GM21619 (cell line): ENCODE measurements around the gene PRKCA.

Source experiments
- ATAC-seq: cut with Tn5 transposase; IDR thresholded peaks from one replicate; pipeline ENCODE4 v1.9.1; 2021; ENCODE audit not compliant: unreplicated experiment

PRKCA gene

DNA sequence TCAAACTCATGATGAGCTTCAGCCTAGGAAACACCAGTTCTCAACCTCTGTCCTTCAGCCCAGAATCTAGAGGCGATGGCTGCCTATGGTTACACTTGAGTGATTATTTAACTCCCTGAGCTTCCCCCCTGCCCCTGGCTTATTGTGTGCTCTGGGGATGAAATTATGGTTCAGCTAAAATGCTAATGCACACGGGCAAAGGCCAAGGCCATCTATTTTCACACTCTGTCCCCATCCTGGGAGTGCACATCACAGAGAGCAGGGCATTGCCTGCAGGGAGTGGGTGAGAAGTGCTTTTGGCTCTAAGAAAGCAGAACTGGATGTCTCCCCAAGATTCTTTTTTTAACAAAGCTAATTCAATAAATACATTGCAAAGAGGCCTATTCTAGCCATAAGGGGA, 510.9 kb downstream of the PRKCA start:
- ATAC-seq: no peak

DNA sequence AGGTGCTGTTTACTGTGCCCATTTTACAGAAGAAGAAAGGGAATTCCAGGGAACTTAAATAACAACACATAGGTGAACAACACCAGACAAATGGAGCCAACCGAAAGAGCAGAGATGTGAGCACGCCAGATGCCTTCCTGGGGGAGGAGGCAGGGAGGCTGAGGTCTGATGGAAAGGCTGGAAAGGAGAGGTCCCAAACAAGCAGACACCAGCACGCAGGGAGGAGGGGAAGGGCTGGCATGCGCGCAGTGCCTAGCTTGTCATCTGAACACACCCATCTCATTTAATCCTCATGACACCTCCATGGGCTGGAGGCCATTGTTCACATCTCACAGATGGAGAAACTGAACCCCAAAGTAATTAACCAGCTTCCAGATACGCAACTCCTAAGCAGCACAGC, 511.6 kb downstream of the PRKCA start:
- ATAC-seq: no peak

DNA sequence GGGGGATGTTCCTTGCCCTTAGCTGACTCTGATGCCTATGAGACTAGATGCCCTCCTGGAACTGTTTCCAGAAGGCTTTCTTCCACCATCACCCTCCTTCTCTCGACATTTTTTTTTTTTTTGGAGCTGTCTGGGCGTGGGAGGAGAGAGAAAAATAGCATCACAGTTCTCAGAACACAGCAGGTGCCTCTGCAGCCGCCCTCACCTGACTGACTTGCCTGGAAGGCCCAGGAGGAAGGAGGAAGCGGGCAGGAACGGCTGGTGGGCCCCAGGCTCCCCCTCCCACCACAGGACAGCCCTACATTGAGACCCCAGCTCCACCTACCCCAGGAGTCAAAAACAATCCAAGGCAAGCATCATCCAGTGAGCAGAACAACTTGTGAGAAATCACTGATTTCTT, 512.2 kb downstream of the PRKCA start:
- ATAC-seq: no peak

DNA sequence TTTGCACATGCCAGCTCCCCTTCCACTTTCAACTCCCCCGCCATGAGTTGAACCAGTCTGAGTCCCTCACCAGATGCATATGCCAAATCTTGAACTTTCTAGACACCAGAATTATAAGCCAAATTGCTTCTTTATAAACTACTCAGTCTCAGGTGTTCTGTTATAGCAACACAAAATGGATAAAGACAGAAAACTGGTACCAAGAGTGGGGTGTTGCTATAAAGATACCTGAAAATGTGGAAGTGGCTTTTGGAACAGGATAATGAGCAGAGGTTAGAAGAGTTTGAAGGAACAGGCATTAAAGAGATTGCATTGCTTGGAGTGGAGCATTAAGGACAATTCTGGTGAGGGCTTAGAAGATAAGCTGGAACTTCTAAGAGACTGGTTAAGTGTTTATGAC, 515.3 kb downstream of the PRKCA start:
- no peak for ATAC-seq

DNA sequence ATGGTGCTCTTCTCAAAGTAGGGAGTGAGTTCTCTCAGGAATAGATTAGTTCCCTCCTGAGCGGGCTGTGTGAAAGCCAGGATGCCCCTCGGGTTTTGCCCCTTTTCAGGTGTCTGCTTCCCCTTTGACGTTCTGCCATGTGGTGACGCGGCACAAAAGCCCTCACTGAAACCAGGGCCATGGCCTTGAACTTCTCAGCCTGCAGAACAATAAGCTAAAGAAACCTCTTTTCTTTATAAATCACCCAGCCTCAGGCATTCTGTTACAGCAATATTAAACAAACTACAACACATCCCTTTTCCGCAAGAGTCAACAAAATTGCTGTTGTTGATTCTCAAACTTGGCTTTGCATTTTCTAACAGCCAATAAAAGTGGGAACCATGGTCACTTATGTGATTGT, 517.1 kb downstream of the PRKCA start:
- ATAC-seq: no peak

DNA sequence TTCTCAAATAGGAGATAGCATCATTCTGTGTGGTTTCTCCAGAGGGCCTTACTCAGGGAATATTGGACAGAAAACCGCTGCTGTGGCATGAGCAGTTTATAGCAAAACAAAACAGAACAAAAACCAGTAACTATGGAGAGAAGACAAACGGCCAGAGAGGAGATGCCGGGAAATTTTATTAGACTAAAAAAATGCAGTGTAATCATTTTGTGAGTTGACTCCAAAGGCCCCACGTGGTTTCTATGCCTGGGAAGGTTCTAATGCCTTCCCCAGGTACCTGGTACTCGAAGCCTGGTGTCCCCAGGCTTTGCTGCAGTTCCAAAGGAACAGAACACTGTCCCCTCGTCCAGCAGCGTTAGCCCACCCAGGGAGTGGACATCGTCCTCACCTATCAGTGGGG, 519.6 kb downstream of the PRKCA start:
- no peak for ATAC-seq

DNA sequence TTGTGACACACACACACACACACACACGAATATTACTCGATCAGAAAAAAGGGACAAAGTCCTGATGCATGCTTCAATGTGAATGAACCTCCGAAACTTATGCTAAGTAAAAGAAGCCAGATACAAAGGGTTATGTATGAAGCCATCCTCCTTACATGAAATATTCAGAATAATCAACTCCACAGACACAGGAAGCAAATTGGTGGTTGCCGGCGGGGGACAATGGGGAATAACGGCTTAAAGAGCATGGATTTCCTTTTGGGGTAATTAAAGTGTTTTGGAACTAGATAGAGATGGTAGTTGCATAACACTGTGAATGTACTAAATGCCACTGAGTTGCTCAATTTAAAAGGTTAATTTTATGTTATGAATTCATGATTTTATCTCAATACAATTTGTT, 524.4 kb downstream of the PRKCA start:
- no peak for ATAC-seq

DNA sequence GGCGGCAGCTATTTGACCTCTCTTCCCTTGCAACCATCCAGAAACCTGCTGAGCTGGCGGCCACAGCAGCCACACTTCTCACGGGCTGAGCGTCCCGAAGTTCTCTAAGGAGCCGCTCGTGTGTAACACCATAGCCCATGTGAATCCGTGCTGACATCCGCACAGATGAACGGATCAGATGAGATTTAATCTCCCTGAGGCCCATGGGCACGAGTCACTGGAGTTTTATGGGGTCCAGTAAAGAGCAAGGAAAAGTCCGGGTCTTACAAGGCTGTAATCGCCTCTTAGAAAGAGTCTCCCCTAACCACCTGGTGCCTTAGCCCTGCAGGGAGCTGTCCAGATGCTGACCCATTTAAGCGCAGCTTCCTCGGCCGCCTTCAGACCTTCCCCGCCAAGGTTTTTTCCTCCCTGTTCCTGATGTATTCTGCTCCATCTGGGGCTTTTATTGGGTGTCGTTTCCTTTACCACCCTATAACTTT, 527.0 kb downstream of the PRKCA start:
- no peak for ATAC-seq

DNA sequence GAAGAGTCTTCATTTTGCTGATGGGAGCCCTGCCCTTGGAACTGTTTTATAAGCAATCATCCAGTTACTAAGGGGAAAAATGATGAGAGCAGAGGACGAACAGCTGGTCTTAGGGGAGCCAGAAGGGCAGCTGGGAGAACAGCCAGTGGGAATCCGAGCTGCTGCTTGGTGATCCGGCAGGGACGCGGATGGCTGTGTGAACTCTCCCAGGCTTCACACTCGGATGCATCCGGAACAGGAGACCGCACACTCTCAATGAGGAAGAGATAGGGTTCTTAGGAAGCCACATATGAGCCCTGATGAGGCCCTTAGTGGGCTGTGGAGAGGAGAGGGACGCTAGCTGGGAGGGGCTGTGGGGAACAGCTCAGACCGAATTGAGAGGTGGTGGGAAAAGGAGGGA, 527.5 kb downstream of the PRKCA start:
- no peak for ATAC-seq

DNA sequence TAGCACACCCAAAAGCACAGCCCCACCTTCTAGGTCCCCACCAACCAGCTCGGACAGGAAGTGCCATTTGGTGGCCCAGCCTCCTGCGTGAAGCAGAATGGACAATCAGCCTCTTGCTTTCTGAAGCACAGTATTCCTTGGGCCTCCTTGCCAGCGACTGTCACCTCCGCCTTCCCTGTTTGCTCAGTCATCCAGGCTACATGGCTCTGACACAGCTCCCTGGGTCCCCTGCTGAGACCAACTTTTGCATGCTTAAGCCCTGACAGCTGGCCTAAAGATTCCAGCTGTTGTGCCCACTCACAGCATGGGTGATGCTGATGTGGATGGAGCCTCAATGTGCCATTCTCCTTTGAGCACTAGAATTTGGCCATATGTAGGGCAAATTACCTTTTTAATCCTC, 528.0 kb downstream of the PRKCA start:
- no peak for ATAC-seq

DNA sequence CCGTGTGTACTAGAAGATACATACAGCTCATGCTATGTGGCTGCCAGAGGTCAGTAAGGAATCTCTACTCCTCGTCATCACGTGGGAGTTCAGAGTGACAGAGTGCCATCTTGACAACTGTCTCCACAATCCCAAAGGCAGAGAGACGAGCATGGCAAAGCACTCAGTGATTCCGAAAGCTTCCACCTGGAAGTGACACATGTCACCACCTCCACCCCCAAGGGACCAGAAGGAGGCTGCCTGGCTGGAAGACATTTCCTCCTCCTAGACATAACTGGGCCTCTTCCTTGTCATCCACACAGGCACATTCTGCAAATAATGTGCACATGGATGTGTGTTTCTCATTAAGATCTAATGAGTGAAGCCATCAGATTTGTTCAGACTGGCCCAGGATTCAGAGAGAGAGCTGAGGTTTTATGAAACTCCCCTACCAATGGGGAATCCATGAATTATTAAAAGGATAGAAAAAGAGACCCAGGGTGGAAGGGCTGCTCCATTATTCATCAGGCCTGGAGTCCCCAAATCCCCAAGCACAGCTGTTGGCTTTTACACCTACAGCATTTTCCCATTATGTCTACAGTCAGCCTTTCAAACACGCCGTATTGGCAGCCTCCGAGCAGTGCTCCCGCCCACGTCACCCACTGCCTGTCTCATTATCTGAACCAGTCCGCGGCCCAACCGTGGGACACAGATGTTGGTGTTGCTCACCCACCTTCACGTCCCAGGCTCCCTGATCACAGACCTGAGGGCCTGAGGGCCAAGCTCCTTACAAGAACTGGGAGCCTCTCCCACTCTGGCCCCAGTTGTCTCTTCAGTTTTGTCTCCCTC, 529.2 kb downstream of the PRKCA start:
- ATAC-seq: no peak

DNA sequence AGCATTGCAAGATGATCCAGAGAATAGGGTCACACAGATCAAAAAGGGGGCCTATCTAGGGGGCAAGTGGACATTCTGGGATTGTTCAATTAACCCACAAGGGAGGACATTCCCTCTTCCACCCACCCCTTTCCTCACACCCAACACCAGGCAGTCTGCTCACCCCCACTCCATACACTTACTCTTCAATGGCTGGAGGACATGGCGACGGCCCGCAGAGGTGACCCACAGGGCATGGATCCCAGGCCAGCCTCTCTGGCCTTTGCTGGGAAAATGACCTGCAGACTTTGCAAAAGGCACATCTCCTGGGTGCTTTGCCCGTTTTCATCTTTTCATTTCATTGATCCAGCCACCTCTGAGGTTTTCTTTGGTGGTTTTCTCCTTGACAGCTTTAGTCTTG, 530.8 kb downstream of the PRKCA start:
- no peak for ATAC-seq

DNA sequence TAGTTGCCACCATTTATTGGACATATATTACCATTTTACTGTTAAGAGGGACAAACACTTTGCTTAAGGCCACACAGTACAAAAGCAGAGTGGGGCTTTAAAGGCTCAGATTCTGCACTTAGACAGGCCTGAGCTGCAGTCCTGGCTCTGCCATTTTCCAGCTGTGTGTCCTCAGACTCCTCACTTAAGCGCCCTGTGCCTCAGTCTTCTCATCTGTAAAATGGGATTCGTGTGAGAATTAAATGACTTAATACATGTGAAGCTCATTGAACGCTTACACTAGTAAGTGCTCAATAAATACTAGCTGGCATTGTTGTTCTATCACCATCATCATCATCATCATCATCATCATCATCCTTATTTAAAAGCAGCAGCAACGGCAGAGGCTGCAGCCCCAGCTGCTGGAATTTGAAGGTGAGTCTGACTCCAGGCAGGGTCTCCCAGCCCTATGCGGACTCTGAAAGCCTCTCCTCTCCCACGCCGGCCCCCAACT, 532.1 kb downstream of the PRKCA start:
- ATAC-seq: no peak

DNA sequence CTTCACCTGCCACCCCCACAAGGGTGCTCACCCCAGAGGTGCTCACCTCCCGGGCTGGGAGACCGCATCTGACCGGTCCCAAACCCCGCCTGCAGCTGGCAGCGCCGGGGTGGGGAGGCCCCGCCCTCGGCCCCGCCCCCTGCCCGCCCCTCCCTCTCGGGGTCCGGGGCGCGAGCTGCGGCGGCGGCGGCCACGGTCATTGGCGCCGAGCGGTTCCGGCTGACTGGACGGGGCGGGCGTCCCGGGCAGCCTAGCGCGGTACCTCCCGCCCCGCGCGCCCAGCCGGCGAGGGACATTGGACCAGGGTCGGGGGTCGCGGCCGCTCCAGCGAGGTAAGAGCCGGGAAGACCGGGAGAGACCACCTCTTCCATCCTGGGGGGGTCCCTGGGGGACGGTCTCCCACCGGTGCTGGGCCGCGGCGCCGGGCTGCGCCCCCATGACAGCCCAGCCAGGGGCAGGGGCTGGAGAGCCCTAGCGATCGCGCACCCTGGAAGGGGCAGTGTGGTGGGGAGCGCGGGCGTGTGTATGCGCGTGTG, 532.6 kb downstream of the PRKCA start, which contains the start of gene CACNG5:
Gene CACNG5, plus strand, starts transcription at position 199 of the 536 bp plus-strand sequence. CDS start 42,216 bp downstream, outside the sequence.
- ATAC-seq: no peak

DNA sequence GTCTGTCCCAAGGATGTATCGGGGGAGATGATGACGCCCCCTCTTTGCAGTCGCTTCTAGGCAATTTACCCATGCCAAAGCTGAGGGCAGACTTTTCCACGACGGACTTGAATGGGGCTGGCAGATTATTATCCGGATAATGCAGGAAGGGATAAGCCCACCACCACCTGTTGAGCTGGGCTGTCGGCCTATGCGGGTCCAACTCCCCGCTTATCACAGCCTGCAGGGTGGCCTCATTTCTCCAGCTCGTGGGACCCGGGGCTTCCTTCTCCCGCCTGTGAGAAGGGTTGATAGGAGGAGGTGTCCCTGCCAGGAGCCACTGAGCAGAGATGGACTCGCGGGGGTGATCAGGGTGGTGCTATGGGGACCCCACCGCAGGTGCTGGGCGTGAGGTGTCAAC, 533.1 kb downstream of the PRKCA start:
- no peak for ATAC-seq

DNA sequence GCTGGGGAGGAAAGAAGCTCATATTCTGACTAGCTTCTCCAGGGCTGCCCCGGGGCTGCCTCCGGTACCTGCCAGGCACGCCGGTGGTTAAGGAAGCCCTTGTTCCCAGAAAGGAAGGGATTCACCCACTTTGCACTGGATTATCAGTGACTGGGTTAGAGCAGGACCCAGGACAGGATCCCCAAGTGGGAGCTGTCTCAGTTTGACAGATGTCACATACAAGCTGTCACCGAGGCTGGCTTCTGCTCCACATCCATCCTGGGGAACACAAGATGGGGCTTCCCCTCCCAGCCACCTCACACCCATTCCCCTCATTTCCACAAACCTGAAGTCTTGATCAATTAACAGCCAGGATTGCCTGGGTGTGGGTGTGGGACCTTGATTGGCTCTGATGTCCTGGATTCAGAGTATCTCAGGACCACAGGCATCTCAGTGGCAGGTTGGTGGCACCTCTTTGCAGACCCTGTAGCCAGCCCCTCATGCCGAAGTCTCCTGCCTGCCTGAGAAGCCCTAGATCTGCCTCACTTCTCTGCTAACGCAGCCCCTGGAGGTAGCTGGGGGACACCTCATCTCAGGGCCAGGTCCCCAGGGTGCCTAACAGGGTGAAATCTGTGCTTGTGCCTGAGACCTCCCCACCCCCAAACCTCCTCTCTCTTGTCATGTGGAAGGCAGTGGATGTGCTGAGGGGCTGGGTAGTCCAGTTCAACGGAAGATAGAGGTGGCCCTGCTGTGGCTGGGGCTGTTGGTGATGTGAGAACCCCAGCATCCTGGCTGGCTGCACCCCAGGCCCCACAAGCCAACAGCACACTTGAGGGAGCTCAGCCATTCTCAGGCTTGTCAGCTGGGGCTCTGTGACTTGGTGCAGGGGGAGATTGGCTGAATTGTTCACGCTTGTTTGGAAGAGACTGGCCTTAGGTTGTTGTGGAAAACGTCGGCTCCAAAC, 533.9 kb downstream of the PRKCA start:
- no peak for ATAC-seq

DNA sequence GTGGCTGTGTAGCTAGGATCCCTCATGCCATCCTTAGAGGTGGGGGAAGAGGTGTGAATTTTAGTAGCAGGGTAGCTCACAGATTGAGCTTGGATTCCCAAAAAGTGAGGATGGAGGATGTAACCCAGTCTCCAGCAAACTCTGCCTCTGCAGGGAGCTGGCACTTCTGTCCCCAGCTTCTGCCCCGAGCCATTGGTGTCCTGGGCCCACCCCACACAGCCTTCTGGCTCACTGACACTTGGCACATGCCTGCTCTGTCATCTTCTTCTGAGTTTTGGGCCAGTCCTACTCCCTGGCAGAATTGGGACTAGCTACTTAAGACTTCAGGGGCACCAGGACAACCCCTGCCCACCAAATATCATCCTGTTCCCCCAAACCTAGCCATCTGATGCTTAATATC, 534.8 kb downstream of the PRKCA start:
- no peak for ATAC-seq

DNA sequence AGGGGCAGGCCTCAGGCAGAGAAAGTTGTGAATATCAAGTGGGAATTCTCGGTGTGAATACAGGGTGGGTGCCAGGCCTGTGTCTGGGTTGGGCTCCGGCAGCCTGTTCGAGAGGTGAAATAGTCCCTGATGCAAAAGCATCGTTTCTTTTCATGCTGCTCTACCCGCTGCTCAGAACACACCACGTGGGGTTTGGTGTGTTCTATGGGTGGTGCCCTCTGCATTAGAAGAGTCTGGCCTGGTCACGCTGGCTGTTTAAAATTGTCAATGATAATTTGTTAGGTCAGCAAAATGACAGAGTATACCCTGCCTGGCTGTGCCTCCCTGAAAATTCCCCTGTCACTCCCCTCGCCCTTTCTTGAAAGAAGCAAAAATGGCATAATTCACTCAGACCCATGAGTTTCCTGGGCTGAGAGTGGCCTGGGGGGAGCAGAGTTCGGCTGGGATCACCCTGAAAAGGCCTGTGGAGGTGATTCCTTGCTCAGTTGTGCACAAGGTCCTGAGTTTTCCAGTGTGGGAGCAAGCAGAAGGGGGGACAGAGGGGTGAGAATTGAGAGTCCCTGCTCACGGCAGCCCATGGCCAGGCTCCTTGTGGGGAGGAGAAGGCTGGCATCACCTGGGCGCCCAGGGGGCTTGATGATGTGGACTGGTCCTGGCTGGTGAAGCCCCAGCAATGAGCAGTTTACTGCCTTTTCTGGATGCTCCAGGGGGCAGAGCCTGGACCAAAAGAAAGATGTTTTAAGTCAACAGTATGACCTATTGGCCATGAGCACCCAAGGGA, 535.7 kb downstream of the PRKCA start:
- ATAC-seq: no peak

DNA sequence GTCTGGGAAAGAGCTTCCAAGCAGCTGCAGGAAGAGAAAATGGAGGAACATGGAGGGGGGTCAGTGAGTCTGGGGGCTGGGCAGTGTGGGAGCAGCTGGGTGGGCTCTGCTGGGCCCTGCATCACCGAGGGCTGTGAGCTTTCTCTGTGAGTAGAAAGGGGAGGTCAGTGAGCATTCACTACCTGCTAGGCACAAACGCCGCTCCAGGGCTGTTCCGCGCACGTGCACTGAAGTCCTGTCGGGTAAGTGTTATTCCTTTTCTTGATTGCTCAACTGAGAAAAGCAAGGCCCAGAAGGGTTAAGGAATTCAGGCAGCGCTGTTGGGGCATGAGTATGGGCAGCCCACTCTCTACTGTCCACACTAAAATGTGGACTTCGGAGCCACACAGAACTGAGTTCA, 537.2 kb downstream of the PRKCA start:
- no peak for ATAC-seq

DNA sequence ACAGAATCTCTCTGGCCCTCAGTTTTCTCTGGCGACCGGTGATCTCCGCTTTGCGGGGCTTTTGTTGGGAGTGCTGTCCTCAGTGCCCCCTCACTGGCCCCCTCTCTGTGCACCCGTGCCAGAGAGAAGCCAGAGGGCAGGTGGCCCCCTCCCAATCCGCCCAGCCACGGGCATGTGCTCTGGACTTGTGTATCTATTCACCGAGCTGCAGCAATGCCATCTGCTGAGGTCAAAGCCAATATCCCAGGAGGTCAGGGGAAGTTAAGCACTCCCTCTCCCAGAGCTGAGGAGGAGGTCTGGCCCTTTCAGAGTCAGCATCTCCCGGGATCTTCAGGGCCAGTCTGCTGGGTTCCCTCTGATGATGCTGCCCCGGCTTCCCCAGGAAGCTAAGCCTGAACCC, 537.6 kb downstream of the PRKCA start:
- no peak for ATAC-seq

DNA sequence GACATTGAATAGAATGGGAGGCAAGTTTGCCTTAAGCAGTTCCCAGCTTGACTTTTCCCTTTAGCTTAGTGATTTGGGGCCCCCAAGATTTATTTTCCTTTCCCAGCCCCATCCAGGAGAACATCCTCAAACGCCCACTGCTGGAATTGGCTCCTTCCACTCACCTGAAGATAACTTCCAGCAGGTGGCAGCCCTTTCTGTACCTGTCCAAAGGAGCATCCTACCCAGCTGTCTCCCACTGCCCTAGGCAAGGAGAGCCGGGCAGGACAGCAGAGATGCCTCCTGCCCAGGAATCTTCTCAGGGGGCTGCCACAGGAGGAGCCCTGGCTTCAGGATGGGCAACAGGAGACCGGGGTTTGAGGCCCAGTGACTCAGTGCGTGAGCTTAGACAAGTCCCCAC, 538.9 kb downstream of the PRKCA start:
- ATAC-seq: no peak
